HepG2 (cell line): Measurements from ENCODE around the gene ACD. TPM values are rescaled to one million over a fixed set of nuclear protein-coding genes. Genes with fewer than 3 reads are reported as not detected.

Experiments
- FIP1L1 ChIP-seq: fragments of 200-400 bp; formaldehyde crosslinking; IDR thresholded peaks from 2 replicates; pipeline ENCODE4 v1.6.1; 2018; ENCODE audit warnings: low read depth, mild to moderate bottlenecking, low read length, moderate library complexity, borderline replicate concordance; ENCODE audit not compliant: insufficient read depth
- FOXC1 ChIP-seq: sonication (generic); formaldehyde crosslinking; IDR thresholded peaks from 2 replicates; pipeline ENCODE4 v1.8.0; 2022; ENCODE audit warnings: mild to moderate bottlenecking, missing genetic modification reagents, borderline replicate concordance
- HHEX ChIP-seq: IDR thresholded peaks from 2 replicates; pipeline ENCODE4 v1.6.1; 2016; ENCODE audit warnings: control low read depth
- NFE2L1 ChIP-seq: sonication (generic); formaldehyde crosslinking; IDR thresholded peaks from 2 replicates; pipeline ENCODE4 v1.4.0; 2020; ENCODE audit warnings: missing genetic modification reagents, mild to moderate bottlenecking, borderline replicate concordance
- RFX1 ChIP-seq: fragments of 450-650 bp; IDR thresholded peaks from 2 replicates; pipeline ENCODE4 v1.6.1; 2017
- ZNF569 ChIP-seq: sonication (generic); formaldehyde crosslinking; IDR thresholded peaks from 2 replicates; pipeline ENCODE4 v1.5.0; 2020; ENCODE audit warnings: mild to moderate bottlenecking, missing genetic modification reagents, moderate library complexity, borderline replicate concordance
- ZNF781 ChIP-seq: sonication (generic); formaldehyde crosslinking; IDR thresholded peaks from 2 replicates; pipeline ENCODE4 v1.5.1; 2020; ENCODE audit warnings: borderline replicate concordance, mild to moderate bottlenecking, missing genetic modification reagents; ENCODE audit errors: not compliant biosample characterization
- polyA plus RNA-seq, 8 experiments: library from polyadenylated mRNA; depleted of rRNA in 3 of 8; stranded (reverse) in 7 of 8; unstranded in 1 of 8; fragments of >200 nt; fragmentation: Illumina TruSeq in 4 of 8; extraction: Trizol in 4 of 8; gene quantifications; 2 replicates each; pipeline versions ENCODE4 v1.2.1 to v1.2.3, GENCODE V29; 2011 to 2016; ENCODE audit warnings: low read depth in 4 of 8, missing spikeins in 1 of 8, mixed read lengths in 1 of 8; ENCODE audit not compliant: insufficient read depth in 1 of 8
- total RNA-seq, 5 experiments: library from RNA; depleted of rRNA; stranded (reverse); fragments of >200 nt; fragmentation: Illumina TruSeq; extraction: Trizol; gene quantifications; 2 replicates each; pipeline ENCODE4 v1.2.3, GENCODE V29; 2016; ENCODE audit warnings: low read depth in 1 of 5
- TF ChIP-seq, protein P1 (sequence below): sonication (generic); formaldehyde crosslinking; IDR thresholded peaks from 2 replicates; pipeline ENCODE4 v1.4.0; 2020; ENCODE audit warnings: mild to moderate bottlenecking, missing genetic modification reagents, borderline replicate concordance
- TF ChIP-seq, protein P2 (sequence below): sonication (generic); formaldehyde crosslinking; IDR thresholded peaks from 2 replicates; pipeline ENCODE4 v1.5.0; 2020; ENCODE audit warnings: mild to moderate bottlenecking, missing genetic modification reagents
- TF ChIP-seq, protein P3 (sequence below): IDR thresholded peaks from 2 replicates; pipeline ENCODE4 v1.6.1; 2016; ENCODE audit warnings: control low read depth
- TF ChIP-seq, protein P4 (sequence below): IDR thresholded peaks from 2 replicates; pipeline ENCODE4 v1.6.1; 2016; ENCODE audit warnings: missing genetic modification reagents, missing compliant biosample characterization
- TF ChIP-seq, protein P5 (sequence below), 2 experiments: sonication (generic) in 1 of 2; formaldehyde crosslinking in 1 of 2; IDR thresholded peaks; 2 replicates each; pipeline versions ENCODE4 v1.4.0 to v1.6.1; 2018 to 2020; ENCODE audit warnings: missing genetic modification reagents in 2 of 2, borderline replicate concordance in 1 of 2, low read depth in 1 of 2, mild to moderate bottlenecking in 1 of 2, missing biosample characterization in 1 of 2
- TF ChIP-seq, protein P6 (sequence below): sonication (generic); formaldehyde crosslinking; IDR thresholded peaks from 2 replicates; pipeline ENCODE4; 2020; ENCODE audit warnings: missing genetic modification reagents, mild to moderate bottlenecking, borderline replicate concordance

Gene ACD
- total and polyA plus RNA-seq, 2 of the 13 experiments (the other 11 are each of a cell fraction or from before 2014, with no cell fraction given): 32.6 to 38.3 TPM

DNA sequence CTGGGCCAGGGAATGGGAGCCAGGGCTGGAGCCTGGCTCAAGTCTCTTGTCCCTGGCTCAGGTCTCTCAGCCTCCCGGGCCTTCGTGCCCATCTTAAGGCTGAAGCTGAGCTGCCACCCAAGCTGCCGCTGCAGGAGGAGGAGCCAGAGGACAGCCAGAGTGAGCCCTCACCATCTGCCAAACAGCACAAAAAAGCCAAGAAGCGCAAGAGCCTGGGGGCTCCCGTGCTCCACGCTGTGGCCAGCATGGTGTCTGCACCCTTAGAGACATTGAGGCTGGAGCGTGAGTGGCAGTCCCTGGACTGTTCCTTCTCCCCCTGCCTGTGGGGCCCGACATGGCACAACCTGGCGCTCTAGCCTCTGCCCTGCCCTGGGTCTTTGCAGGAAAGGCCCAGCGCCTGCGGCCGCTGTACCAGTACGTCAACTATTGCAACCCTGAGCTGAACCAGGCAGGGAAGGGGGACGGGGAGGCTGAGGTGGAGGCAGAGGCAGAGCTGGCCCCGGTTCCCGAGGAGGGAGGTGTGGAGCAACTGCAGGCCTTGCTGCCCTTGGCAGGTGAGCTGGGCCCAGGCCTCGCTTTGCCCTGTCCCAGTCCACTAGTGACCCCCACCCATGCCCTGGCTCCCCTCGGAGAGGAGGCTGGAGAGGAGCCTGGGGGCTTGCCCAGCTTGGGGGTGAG lies 7.9 kb upstream of the ACD start (continued):
- TF ChIP-seq, protein P1, sequence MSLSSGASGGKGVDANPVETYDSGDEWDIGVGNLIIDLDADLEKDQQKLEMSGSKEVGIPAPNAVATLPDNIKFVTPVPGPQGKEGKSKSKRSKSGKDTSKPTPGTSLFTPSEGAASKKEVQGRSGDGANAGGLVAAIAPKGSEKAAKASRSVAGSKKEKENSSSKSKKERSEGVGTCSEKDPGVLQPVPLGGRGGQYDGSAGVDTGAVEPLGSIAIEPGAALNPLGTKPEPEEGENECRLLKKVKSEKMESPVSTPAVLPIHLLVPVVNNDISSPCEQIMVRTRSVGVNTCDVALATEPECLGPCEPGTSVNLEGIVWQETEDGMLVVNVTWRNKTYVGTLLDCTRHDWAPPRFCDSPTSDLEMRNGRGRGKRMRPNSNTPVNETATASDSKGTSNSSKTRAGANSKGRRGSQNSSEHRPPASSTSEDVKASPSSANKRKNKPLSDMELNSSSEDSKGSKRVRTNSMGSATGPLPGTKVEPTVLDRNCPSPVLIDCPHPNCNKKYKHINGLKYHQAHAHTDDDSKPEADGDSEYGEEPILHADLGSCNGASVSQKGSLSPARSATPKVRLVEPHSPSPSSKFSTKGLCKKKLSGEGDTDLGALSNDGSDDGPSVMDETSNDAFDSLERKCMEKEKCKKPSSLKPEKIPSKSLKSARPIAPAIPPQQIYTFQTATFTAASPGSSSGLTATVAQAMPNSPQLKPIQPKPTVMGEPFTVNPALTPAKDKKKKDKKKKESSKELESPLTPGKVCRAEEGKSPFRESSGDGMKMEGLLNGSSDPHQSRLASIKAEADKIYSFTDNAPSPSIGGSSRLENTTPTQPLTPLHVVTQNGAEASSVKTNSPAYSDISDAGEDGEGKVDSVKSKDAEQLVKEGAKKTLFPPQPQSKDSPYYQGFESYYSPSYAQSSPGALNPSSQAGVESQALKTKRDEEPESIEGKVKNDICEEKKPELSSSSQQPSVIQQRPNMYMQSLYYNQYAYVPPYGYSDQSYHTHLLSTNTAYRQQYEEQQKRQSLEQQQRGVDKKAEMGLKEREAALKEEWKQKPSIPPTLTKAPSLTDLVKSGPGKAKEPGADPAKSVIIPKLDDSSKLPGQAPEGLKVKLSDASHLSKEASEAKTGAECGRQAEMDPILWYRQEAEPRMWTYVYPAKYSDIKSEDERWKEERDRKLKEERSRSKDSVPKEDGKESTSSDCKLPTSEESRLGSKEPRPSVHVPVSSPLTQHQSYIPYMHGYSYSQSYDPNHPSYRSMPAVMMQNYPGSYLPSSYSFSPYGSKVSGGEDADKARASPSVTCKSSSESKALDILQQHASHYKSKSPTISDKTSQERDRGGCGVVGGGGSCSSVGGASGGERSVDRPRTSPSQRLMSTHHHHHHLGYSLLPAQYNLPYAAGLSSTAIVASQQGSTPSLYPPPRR (CRISPR knock-in tag): 0 out of 2 replicates have a peak, but pooled peaks have one; percentile 44
- TF ChIP-seq ZNF781 (CRISPR knock-in tag) (peak; percentile 72), NFE2L1 (peak; percentile 54; the same call in 1 of the 2 replicates), ZNF569 (CRISPR knock-in tag) (peak; percentile 6; the same call in 1 of the 2 replicates), RFX1 (no peak), FIP1L1 (no peak), HHEX (CRISPR knock-in tag) (no peak), FOXC1 (peak; percentile 84; the same call in 1 of the 2 replicates)
- TF ChIP-seq, protein P2, sequence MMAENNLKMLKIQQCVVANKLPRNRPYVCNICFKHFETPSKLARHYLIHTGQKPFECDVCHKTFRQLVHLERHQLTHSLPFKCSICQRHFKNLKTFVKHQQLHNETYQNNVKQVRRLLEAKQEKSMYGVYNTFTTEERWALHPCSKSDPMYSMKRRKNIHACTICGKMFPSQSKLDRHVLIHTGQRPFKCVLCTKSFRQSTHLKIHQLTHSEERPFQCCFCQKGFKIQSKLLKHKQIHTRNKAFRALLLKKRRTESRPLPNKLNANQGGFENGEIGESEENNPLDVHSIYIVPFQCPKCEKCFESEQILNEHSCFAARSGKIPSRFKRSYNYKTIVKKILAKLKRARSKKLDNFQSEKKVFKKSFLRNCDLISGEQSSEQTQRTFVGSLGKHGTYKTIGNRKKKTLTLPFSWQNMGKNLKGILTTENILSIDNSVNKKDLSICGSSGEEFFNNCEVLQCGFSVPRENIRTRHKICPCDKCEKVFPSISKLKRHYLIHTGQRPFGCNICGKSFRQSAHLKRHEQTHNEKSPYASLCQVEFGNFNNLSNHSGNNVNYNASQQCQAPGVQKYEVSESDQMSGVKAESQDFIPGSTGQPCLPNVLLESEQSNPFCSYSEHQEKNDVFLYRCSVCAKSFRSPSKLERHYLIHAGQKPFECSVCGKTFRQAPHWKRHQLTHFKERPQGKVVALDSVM (CRISPR knock-in tag): no peak; the same call in 1 of the 2 replicates
- TF ChIP-seq, protein P3, sequence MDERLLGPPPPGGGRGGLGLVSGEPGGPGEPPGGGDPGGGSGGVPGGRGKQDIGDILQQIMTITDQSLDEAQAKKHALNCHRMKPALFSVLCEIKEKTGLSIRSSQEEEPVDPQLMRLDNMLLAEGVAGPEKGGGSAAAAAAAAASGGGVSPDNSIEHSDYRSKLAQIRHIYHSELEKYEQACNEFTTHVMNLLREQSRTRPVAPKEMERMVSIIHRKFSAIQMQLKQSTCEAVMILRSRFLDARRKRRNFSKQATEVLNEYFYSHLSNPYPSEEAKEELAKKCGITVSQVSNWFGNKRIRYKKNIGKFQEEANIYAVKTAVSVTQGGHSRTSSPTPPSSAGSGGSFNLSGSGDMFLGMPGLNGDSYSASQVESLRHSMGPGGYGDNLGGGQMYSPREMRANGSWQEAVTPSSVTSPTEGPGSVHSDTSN (CRISPR knock-in tag): peak; percentile 82
- TF ChIP-seq, protein P4, sequence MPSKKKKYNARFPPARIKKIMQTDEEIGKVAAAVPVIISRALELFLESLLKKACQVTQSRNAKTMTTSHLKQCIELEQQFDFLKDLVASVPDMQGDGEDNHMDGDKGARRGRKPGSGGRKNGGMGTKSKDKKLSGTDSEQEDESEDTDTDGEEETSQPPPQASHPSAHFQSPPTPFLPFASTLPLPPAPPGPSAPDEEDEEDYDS: peak; percentile 80
- TF ChIP-seq, protein P5, sequence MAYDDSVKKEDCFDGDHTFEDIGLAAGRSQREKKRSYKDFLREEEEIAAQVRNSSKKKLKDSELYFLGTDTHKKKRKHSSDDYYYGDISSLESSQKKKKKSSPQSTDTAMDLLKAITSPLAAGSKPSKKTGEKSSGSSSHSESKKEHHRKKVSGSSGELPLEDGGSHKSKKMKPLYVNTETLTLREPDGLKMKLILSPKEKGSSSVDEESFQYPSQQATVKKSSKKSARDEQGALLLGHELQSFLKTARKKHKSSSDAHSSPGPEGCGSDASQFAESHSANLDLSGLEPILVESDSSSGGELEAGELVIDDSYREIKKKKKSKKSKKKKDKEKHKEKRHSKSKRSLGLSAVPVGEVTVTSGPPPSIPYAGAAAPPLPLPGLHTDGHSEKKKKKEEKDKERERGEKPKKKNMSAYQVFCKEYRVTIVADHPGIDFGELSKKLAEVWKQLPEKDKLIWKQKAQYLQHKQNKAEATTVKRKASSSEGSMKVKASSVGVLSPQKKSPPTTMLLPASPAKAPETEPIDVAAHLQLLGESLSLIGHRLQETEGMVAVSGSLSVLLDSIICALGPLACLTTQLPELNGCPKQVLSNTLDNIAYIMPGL (CRISPR knock-in tag; IDR thresholded peaks at IDR 0.05; ENCODE audit: borderline replicate concordance in 1 of 2, low read depth in 1 of 2): peak; percentile 96 to 99
- TF ChIP-seq, protein P6, sequence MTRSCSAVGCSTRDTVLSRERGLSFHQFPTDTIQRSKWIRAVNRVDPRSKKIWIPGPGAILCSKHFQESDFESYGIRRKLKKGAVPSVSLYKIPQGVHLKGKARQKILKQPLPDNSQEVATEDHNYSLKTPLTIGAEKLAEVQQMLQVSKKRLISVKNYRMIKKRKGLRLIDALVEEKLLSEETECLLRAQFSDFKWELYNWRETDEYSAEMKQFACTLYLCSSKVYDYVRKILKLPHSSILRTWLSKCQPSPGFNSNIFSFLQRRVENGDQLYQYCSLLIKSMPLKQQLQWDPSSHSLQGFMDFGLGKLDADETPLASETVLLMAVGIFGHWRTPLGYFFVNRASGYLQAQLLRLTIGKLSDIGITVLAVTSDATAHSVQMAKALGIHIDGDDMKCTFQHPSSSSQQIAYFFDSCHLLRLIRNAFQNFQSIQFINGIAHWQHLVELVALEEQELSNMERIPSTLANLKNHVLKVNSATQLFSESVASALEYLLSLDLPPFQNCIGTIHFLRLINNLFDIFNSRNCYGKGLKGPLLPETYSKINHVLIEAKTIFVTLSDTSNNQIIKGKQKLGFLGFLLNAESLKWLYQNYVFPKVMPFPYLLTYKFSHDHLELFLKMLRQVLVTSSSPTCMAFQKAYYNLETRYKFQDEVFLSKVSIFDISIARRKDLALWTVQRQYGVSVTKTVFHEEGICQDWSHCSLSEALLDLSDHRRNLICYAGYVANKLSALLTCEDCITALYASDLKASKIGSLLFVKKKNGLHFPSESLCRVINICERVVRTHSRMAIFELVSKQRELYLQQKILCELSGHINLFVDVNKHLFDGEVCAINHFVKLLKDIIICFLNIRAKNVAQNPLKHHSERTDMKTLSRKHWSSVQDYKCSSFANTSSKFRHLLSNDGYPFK (CRISPR knock-in tag): peak; percentile 49; the same call in 1 of the 2 replicates
